ENCODE measurements around the gene CCT5. TPM values are rescaled to one million over a fixed set of nuclear protein-coding genes. Genes with fewer than 3 reads are reported as not detected.
"Not testable (repeated sequence)": the region's sequence is repeated elsewhere in the genome, so short reads cannot be mapped to it uniquely, and the experiment has no call there.

CCT5 gene
- total RNA-seq, 4 donors from 2014 or later: 113 to 208 (median 155) TPM

- Histone ChIP-seq H3K27ac (no peak overlapping the region), H3K4me1 (peaks cover 0 to 15% (median 0%) of the 10 kb centered on the region in 3 donors), H3K9me3 (no peaks in the 10 kb centered on the region), H3K36me3 (no peaks in the 10 kb centered on the region), H3K27me3 (no peaks in the 10 kb centered on the region), H3K4me3 (no peak overlapping the region)
- no peak for ATAC-seq
- TF ChIP-seq POLR2AphosphoS5 (IDR thresholded peaks at IDR 0.05) (no peak), CTCF (IDR thresholded peaks at IDR 0.05) (no peak), POLR2A (IDR thresholded peaks at IDR 0.05) (no peak)
- WGBS, 2 donors (ENCODE audit: low coverage in 1 of 2): 74 to 76% methylated on average over 4 to 8 of the region's 8 CpGs
Observed at GRCh38 chr5:10310066-10310779, 60.1 kb downstream of the CCT5 start.

GRCh38 chr5:10310835-10311570, 60.9 kb downstream of the CCT5 start:
- ATAC-seq, H3K27me3 ChIP-seq, H3K9me3 ChIP-seq, H3K4me3 ChIP-seq, H3K27ac ChIP-seq, H3K36me3 ChIP-seq: not testable (repeated sequence)
- WGBS, 2 donors (ENCODE audit: low coverage in 1 of 2): 60 to 87% methylated on average over 5 to 7 of the region's 8 CpGs
- peaks cover 0 to 12% (median 0%) of the 10 kb centered on the region in 3 donors for H3K4me1 ChIP-seq

- peaks cover 0 to 4% (median 0%) of the 10 kb centered on the region in 3 donors for H3K4me1 ChIP-seq
- no peak for TF ChIP-seq POLR2A (IDR thresholded peaks at IDR 0.05)
- TF ChIP-seq EP300 (IDR thresholded peaks at IDR 0.05): no peak
- no peak for TF ChIP-seq CTCF (IDR thresholded peaks at IDR 0.05)
- TF ChIP-seq POLR2AphosphoS5 (IDR thresholded peaks at IDR 0.05): no peak
- H3K27ac ChIP-seq: no peak overlapping the region
- H3K27me3 ChIP-seq: no peaks in the 10 kb centered on the region
- ATAC-seq: no peak
- WGBS, 2 donors (ENCODE audit: low coverage in 1 of 2): 80 to 87% methylated on average over 7 to 9 of the region's 10 CpGs
- H3K36me3 ChIP-seq: no peaks in the 10 kb centered on the region
- H3K9me3 ChIP-seq: no peaks in the 10 kb centered on the region
- no peak overlapping the region for H3K4me3 ChIP-seq
Observed at GRCh38 chr5:10311595-10312425, 61.7 kb downstream of the CCT5 start.

- H3K4me1 ChIP-seq: no peaks in the 10 kb centered on the region
- no peak for ATAC-seq
- H3K27ac ChIP-seq: no peak overlapping the region
- H3K9me3 ChIP-seq: no peaks in the 10 kb centered on the region
- no peak overlapping the region for H3K4me3 ChIP-seq
- TF ChIP-seq CTCF (IDR thresholded peaks at IDR 0.05): no peak
- 52 to 60% methylated on average over 4 of the region's 5 CpGs for WGBS, 2 donors (ENCODE audit: low coverage in 1 of 2)
- no peaks in the 10 kb centered on the region for H3K36me3 ChIP-seq
- H3K27me3 ChIP-seq: no peaks in the 10 kb centered on the region
Observed at GRCh38 chr5:10315201-10315600, 65.1 kb downstream of the CCT5 start.

Small RNAs within 50 kb of the gene (small RNA-seq; reads per million reads assigned to genes)
- 0 reads per million in 4 donors for gene RF00019

Other genes with a start within 250 kb of the CCT5 start
- 10 to 100 TPM; 13.9 to 16.4 (median 15.0) TPM for gene ATPSCKMT, start 392 bp upstream of the CCT5 start, total RNA-seq
- gene CMBL, start 57.6 kb downstream of the CCT5 start, total RNA-seq: 1 to 10 TPM; 2.2 to 7.7 (median 4.4) TPM
- 100 to 1,000 TPM in 2 of 4 donors, 10 to 100 TPM in 2; 69.9 to 106 (median 93.9) TPM for gene MARCHF6, start 103.4 kb downstream of the CCT5 start, total RNA-seq
- 1 to 10 TPM in 1 of 4 donors, not detected in 3; 1.1 TPM for gene ROPN1L, start 191.6 kb downstream of the CCT5 start, total RNA-seq